Inflammatory macrophage (primary cell): Measurements from ENCODE around the gene PDCD10.
A peak's percentile ranks its signal among the peaks of the same experiment; 100 is the strongest.

Experiments used
- DNase-seq, 2 donors: peaks; one replicate each; pipeline ENCODE4 v3.0.0-alpha.2; 2020 to 2022
- total RNA-seq, 18 experiments: gene quantifications; one replicate each; lab custom pipeline; 2026; ENCODE audit warnings: mixed read lengths in 6 of 18, inconsistent platforms in 2 of 18; lab: John Stamatoyannopoulos, UW

The PDCD10 gene
- total RNA-seq: 57.2 to 113 (median 80.2) reads per million in 18 experiments

- peak; percentile 98 to 99 for DNase-seq
These were observed at the start of gene PDCD10 for GRCh38 chr3:167734498-167735232. PDCD10 (minus strand) TSS chr3:167734892; CDS start chr3:167720157, 14,735 bp downstream.

- DNase-seq: no peak
These were observed 49.1 kb upstream of the PDCD10 start for GRCh38 chr3:167783781-167784180.

- DNase-seq: no peak
These were observed 45.7 kb upstream of the PDCD10 start for GRCh38 chr3:167780214-167780883.

- DNase-seq: no peak
These were observed 42.7 kb upstream of the PDCD10 start for GRCh38 chr3:167777356-167777755.

GRCh38 chr3:167776066-167776685 lies 41.5 kb upstream of the PDCD10 start:
- no peak for DNase-seq

- no peak for DNase-seq
These were observed 38.9 kb upstream of the PDCD10 start for GRCh38 chr3:167773584-167773983.

- DNase-seq: no peak
These were observed 38.3 kb upstream of the PDCD10 start for GRCh38 chr3:167772992-167773391.

- DNase-seq: no peak
These were observed 27.6 kb upstream of the PDCD10 start for GRCh38 chr3:167762296-167762695.

- DNase-seq: no peak
These were observed 26.6 kb upstream of the PDCD10 start for GRCh38 chr3:167761302-167761701.

GRCh38 chr3:167754049-167754448 lies 19.4 kb upstream of the PDCD10 start:
- peak in 1 of 2 donors; percentile 9 for DNase-seq

- DNase-seq: peak; percentile 78 to 84
These were observed 15.7 kb upstream of the PDCD10 start for GRCh38 chr3:167750272-167750971.

- no peak for DNase-seq
These were observed 15.0 kb upstream of the PDCD10 start for GRCh38 chr3:167749728-167750127.

GRCh38 chr3:167749209-167749608 lies 14.5 kb upstream of the PDCD10 start:
- no peak for DNase-seq

- peak; percentile 41 to 49 for DNase-seq
These were observed 9.1 kb upstream of the PDCD10 start for GRCh38 chr3:167743799-167744198.

- DNase-seq: no peak
These were observed 7.6 kb upstream of the PDCD10 start for GRCh38 chr3:167742338-167742737.

GRCh38 chr3:167740961-167741587 lies 6.4 kb upstream of the PDCD10 start:
- peak; percentile 14 to 38 for DNase-seq

- no peak for DNase-seq
These were observed 4.6 kb upstream of the PDCD10 start for GRCh38 chr3:167739190-167739810.

- DNase-seq: no peak
These were observed 3.3 kb upstream of the PDCD10 start for GRCh38 chr3:167738037-167738436.

- DNase-seq: no peak
These were observed 2.3 kb upstream of the PDCD10 start for GRCh38 chr3:167736997-167737396.

GRCh38 chr3:167736264-167736787 lies 1.6 kb upstream of the PDCD10 start:
- no peak for DNase-seq

GRCh38 chr3:167735233-167736138 lies 794 bp upstream of the PDCD10 start, which contains the start of gene SERPINI1:
SERPINI1 (plus strand) TSS chr3:167735721; CDS start chr3:167789129, 53,408 bp downstream.
- DNase-seq: peak; percentile 90 to 94
